Activated CD4-positive, CD25-positive, alpha-beta regulatory T cell treated with anti-CD3 and anti-CD28 coated beads, Interleukin-2, amount 50 U/mL, for 16 hours (primary cell): ENCODE measurements around the gene AP2A1.

Source experiments
- DNase-seq: peaks from one replicate; pipeline ENCODE4 v3.0.0-alpha.2; 2020; ENCODE audit warnings: low read depth, low spot score

The AP2A1 gene

GRCh38 chr19:49766007-49766929 is 533 bp upstream of the AP2A1 start:
- peak; percentile 99 for DNase-seq

DNA sequence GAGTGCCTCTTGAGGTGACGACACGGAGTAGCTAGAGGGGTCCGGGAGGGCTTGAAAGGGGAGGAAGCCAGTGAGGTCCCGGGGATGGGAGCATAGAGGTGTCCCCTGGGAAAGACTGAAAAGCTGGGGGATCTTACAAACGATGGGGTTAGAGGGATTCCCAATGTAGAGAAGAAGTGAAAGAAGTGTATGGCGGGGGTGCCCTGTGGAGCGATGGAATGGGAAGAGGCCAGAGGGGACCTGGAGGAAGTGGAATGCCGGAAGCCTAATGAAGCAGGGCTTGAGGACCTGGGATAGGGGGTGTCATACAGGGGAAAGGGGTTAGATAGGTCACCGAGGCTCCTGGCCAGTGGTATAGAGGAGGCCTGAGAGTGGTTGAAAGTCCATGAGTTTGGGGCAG is 580 bp downstream of the AP2A1 start:
- DNase-seq: no peak

- DNase-seq: no peak
Measured at GRCh38 chr19:49767967-49768581, 1.3 kb downstream of the AP2A1 start.

GRCh38 chr19:49770529-49770928 is 3.7 kb downstream of the AP2A1 start:
- no peak for DNase-seq

DNA sequence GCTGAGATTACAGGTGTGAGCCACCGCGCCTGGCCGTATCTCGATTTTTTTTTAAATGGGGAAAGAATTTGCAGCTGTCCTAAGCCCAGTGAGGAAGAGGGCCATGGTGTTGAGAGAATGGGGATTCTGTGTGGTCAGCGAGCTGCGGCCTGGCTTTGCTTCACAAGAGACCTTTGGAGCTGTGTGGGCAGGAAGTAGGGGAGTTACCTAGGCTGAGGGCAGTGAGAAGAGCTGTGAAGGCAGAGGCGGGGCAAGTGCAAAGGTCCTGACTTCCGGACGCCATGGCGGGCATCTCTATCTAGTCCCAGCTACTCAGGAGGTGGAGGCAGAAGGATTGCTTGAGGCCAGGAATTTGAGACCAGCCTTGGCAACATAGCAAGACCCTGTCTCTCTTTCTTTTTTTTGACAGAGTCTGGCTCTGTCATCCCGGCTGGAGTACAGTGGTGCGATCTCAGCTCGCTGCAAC is 4.9 kb downstream of the AP2A1 start:
- no peak for DNase-seq

GRCh38 chr19:49772850-49773432 is 6.1 kb downstream of the AP2A1 start:
- no peak for DNase-seq

GRCh38 chr19:49773663-49774350 is 7.0 kb downstream of the AP2A1 start:
- no peak for DNase-seq

- DNase-seq: no peak
Measured at GRCh38 chr19:49774969-49775368, 8.2 kb downstream of the AP2A1 start.

GRCh38 chr19:49775742-49776370 is 9.1 kb downstream of the AP2A1 start:
- no peak for DNase-seq

DNA sequence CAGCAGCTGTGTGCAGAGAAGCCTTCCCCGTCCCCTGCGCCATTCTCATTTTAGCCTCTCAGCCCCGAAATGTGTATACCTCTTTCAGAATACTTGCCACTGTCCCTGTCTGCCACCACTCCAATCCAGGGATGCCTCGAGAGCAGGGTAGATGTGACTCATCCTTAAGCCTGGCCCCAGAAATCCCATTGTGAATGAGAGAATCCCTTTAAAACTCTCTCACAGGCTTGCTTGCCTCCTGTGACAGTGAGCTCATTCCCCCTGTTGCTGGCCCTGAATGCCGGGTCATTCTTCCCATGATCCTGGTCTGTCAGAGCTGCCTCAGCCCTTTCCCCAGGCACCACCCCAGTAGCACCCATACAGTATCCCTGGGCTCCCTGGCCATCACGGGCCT is 9.6 kb downstream of the AP2A1 start:
- DNase-seq: no peak

GRCh38 chr19:49779731-49780555 is 13.1 kb downstream of the AP2A1 start:
- DNase-seq: no peak

DNA sequence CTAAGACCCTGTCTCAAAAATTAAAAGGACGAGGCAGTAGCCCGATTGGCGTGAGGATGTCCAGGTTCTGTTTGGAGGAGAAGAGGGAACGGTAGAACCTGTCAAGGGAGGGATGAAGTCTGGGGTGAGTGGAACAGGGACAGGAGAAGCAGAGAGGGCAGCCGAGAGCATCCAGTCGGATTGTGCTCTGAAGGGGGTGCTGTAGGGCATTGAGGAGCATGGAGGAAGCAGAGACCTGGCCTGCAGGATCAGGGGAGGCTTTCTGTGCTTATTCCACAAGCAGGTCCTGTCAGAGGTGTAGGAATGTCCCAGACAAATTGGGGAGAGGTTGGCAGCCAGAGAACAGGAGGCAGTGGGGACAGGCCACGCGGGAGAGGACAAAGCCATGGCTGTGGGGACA is 14.1 kb downstream of the AP2A1 start:
- DNase-seq: no peak

- no peak for DNase-seq
Measured at GRCh38 chr19:49781394-49781793, 14.6 kb downstream of the AP2A1 start.

DNA sequence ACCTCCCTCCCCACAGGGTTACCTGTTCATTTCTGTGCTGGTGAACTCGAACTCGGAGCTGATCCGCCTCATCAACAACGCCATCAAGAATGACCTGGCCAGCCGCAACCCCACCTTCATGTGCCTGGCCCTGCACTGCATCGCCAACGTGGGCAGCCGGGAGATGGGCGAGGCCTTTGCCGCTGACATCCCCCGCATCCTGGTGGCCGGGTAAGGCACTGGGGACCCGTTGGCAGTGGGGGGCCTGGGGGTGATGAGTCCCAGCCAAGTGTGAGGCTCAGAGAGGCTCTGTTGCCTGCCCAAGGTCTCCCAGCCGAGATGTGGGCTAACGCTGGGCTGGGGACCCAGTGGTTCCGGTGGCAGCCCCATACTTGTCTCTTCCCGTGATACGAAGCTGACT is 15.7 kb downstream of the AP2A1 start:
- DNase-seq: no peak

DNA sequence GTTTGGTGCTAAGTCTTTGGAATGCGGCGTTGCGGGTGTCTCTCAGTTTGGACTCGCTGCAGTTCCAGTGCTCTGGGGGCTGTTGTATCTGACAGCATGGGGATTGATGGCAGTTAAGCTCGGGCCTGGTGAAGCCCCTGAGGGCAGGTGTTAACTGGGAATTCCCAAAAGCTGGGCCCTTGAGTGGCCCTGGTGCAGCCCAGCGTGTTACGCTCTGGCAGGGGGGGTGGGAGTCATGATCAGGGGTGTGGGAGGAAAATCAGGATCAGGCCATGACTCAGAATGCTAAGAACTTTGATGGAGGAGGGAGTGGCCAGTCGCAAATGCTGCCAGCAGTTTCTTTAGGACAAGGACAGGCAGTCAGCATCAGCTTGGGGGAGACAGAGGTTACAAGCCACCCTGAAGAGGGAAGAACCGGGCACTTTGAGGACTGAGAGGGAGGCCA is 19.6 kb downstream of the AP2A1 start:
- no peak for DNase-seq

- no peak for DNase-seq
Measured at GRCh38 chr19:49787746-49788145, 20.9 kb downstream of the AP2A1 start.

GRCh38 chr19:49788857-49789256 is 22.1 kb downstream of the AP2A1 start:
- no peak for DNase-seq

GRCh38 chr19:49790866-49791265 is 24.1 kb downstream of the AP2A1 start:
- DNase-seq: no peak

DNA sequence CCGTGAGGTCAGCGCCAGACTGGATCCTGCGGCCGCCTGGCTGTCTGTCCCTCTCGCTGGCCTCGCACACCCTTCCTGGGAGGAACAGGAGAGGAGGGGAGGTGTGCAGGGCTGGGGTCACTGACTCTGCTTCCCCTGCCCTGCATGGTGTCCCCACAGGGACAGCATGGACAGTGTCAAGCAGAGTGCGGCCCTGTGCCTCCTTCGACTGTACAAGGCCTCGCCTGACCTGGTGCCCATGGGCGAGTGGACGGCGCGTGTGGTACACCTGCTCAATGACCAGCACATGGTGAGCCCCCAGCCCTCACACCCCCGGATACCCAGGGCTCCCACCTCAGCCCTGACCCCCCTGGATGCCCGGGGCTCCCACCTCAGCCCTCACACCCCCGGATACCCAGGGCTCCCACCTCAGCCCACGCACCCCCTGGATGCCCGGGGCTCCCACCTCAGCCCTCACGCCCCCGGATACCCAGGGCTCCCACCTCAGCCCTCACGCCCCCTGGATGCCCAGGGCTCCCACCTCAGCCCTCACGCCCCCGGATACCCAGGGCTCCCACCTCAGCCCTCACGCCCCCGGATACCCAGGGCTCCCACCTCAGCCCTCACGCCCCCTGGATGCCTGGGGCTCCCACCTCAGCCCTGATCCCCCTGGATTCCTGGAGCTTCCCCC is 25.1 kb downstream of the AP2A1 start:
- no peak for DNase-seq
